Measurements from ENCODE around the gene SYT8.

The SYT8 gene

GRCh38 chr11:1845561-1846452 lies 11.0 kb downstream of the SYT8 start:
- no peak for DNase-seq (ENCODE audit: low read depth)

GRCh38 chr11:1846453-1846932 lies 11.7 kb downstream of the SYT8 start:
- DNase-seq (ENCODE audit: low read depth), result no peak

GRCh38 chr11:1847006-1847735 lies 12.4 kb downstream of the SYT8 start:
- no peak for DNase-seq (ENCODE audit: low read depth)

- DNase-seq (ENCODE audit: low read depth), result peak; percentile 21
Observed at GRCh38 chr11:1847926-1848639, 13.3 kb downstream of the SYT8 start.

GRCh38 chr11:1848640-1849430 lies 14.0 kb downstream of the SYT8 start:
- no peak for DNase-seq (ENCODE audit: low read depth)

- DNase-seq (ENCODE audit: low read depth), result no peak
Observed at GRCh38 chr11:1851468-1852180, 16.8 kb downstream of the SYT8 start.

GRCh38 chr11:1852271-1852876 lies 17.6 kb downstream of the SYT8 start:
- no peak for DNase-seq (ENCODE audit: low read depth)

- no peak for DNase-seq (ENCODE audit: low read depth)
Observed at GRCh38 chr11:1852877-1853276, 18.1 kb downstream of the SYT8 start, which contains the start of gene LSP1. LSP1 (plus strand) TSS chr11:1853084; CDS start chr11:1853145, 61 bp downstream.

- DNase-seq (ENCODE audit: low read depth), result no peak
Observed at GRCh38 chr11:1853376-1854131, 18.8 kb downstream of the SYT8 start.

GRCh38 chr11:1854132-1854948 lies 19.6 kb downstream of the SYT8 start:
- no peak for DNase-seq (ENCODE audit: low read depth)

GRCh38 chr11:1854949-1855885 lies 20.4 kb downstream of the SYT8 start:
- no peak for DNase-seq (ENCODE audit: low read depth)

GRCh38 chr11:1855886-1856265 lies 21.1 kb downstream of the SYT8 start:
- no peak for DNase-seq (ENCODE audit: low read depth)

GRCh38 chr11:1856306-1857005 lies 21.7 kb downstream of the SYT8 start:
- DNase-seq (ENCODE audit: low read depth), result no peak

- DNase-seq (ENCODE audit: low read depth), result no peak
Observed at GRCh38 chr11:1857064-1857463, 22.3 kb downstream of the SYT8 start.

GRCh38 chr11:1858154-1858553 lies 23.4 kb downstream of the SYT8 start:
- DNase-seq (ENCODE audit: low read depth), result no peak

- no peak for DNase-seq (ENCODE audit: low read depth)
Observed at GRCh38 chr11:1858576-1858975, 23.8 kb downstream of the SYT8 start.

- no peak for DNase-seq (ENCODE audit: low read depth)
Observed at GRCh38 chr11:1859004-1859403, 24.2 kb downstream of the SYT8 start.

All from amniotic epithelial cell (primary cell).